Stomach (tissue), 4 donors: Measurements from ENCODE around the gene NUP188.

Experiments used
- CTCF ChIP-seq, 7 experiments: fragments of 450-650 bp in 4 of 7; fragments of 200-600 bp in 3 of 7; sonication (generic) in 3 of 7; IDR thresholded peaks; one replicate each; pipeline ENCODE4 v1.5.1; 2016 to 2019; ENCODE audit warnings: antibody characterized with exemption in 7 of 7, control low read depth in 2 of 7, mild to moderate bottlenecking in 1 of 7
- POLR2A ChIP-seq, 4 donors: fragments of 450-650 bp; IDR thresholded peaks; one replicate each; pipeline ENCODE4 v1.6.1; 2016; ENCODE audit warnings: antibody characterized with exemption in 4 of 4, control low read depth in 2 of 4, mild to moderate bottlenecking in 1 of 4, moderate library complexity in 1 of 4
- POLR2AphosphoS5 ChIP-seq, 3 donors: sonication (generic); formaldehyde crosslinking; IDR thresholded peaks; one replicate each; pipeline ENCODE4 v1.6.1; 2016; ENCODE audit warnings: antibody characterized with exemption in 3 of 3

GRCh38 chr9:128909859-128910258, 37.6 kb upstream of the NUP188 start:
- TF ChIP-seq POLR2A (IDR thresholded peaks at IDR 0.05) = no peak
- no peak for TF ChIP-seq CTCF (IDR thresholded peaks at IDR 0.05)
- TF ChIP-seq POLR2AphosphoS5 (IDR thresholded peaks at IDR 0.05) = no peak
